Frontal cortex (tissue), 4 donors: ENCODE results near the gene MYO16. TPM values are rescaled to one million over a fixed set of nuclear protein-coding genes. Genes with fewer than 3 reads are reported as not detected.
A peak's percentile ranks its signal among the peaks of the same experiment; 100 is the strongest.
"Not testable (repeated sequence)": the region's sequence is repeated elsewhere in the genome, so short reads cannot be mapped to it uniquely, and the experiment has no call there.

Experiments
- DNase-seq, 2 donors: peaks; one replicate each; pipeline ENCODE4 v3.0.0; 2012; ENCODE audit warnings: low spot score in 2 of 2
- FAIRE-seq: peaks from 2 replicates; lab custom pipeline; 2012; peaks lifted over from hg19 to GRCh38; lab: Jason Lieb, UNC
- total RNA-seq: library from RNA; depleted of rRNA; stranded (reverse); fragments of >200 nt; gene quantifications from one replicate; pipeline ENCODE4 v1.2.3, GENCODE V29; 2014
- donor health status: control.
- donor health status: control.
- donor health status: control.

Gene MYO16
- total RNA-seq, 1 donor from 2014 or later, result 95.0 TPM

DNA sequence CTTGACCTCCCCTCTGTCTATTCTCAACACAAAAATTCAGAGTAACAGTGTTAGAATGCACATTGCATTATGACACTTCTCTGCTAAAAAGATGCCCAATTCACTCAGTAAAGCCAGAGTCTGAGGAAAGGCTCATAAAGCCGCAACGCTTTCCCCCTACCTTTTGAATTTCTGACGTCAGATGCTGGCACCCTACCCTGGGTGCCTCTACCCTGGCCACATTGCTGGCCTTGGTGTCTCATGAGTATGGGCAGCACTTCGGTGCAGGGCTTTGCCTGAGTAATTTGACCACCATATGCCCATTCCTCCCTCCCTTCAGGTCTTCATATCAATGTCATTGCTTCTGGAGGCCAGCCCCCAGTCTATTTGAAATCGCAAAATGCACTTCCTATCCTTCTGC is 229.3 kb downstream of the MYO16 start:
- FAIRE-seq, result no peak
- no peak for DNase-seq

DNA sequence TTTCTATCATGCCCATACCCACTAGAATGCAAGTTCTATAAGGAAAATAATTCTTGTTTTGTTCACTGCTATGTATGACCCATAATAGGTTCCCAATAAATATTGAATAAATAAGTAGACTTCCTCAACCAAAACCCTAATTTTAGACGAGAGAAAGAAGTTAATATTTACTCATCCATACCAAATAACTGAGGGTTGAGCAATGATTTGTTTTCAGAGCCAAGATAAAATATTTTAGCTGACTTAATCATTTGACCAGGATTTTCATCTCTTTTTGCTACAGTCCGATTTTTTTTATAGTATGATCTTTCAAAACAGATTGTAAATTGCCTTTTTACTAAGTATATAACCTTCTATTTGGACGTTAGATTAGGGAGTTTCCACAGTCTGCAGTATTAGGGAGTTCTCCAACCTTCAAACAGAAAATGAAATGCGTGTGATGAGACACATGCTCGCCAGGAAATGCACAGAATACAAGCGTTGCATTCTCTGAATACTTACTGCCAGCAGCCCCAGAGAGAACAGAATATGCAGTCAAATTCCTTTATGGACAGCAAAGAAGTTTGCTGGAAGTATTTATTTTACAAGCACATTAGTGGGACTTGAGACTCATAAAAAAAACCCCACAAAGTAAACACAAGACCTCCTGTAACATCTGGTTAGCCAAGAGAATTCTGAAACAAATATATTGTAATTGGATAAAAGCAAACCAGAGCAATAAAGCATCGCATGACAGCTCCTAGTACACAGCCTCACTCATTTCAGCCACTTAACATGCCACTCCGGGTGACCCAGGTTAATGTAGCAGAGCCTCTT is 230.0 kb downstream of the MYO16 start:
- no peak for DNase-seq
- FAIRE-seq, result no peak

DNA sequence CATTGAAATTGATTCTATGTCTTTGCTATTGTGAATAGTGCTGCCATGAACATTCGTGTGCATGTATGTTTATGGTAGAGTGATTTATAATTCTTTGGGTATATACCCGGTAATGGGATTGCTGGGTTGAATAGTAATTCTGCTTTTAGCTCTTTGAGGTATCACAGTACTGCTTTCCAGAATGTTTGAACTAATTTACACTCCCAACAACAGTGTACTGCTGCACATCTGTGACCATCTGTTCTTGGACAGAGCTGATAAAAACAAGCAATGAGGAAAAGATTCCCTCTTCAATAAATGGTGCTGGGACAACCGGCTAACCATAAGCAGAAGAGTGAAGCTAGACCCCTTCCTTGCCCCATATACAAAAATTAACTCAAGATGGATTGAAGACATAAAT is 231.0 kb downstream of the MYO16 start:
- DNase-seq (no peak), FAIRE-seq (no peak)

DNA sequence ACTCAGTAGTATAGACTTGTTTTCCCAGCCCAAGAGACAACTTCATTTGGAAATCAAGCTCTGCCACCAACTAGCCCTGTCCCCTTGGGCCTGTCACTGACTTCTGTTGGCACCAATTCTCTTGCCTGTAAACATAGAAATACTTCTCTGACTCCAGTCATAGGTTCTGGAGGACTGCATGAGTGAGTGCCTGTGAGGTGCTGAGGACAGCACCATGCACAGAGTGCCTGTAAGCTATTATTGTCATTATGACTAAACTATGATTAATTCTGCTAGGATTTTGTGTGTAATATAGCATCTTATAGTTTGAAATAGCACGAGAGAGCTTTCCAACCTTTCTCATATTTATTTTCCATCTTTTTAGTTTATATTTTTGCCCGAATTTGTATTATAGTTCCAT is 247.9 kb downstream of the MYO16 start:
- FAIRE-seq (no peak), DNase-seq (no peak)

DNA sequence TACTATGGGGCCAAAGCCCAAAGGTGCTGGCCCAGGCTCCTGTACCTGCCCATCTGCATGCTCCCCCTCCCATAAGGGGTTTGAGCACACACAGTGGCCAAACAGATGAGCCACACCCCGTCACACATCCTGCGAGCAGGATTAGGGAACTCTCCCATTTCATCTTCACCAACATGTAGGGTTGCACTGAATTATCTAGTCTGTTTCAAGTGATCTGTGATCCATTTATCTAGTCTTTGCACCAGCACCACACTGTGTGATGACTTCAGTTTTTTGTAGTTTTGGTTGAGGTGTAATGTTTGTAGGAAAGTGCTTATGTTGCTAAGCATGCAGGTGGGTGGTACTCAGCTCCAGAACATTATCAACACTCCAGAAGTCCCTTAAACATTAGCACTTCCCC is 249.3 kb downstream of the MYO16 start:
- DNase-seq (no peak), FAIRE-seq (no peak)

DNA sequence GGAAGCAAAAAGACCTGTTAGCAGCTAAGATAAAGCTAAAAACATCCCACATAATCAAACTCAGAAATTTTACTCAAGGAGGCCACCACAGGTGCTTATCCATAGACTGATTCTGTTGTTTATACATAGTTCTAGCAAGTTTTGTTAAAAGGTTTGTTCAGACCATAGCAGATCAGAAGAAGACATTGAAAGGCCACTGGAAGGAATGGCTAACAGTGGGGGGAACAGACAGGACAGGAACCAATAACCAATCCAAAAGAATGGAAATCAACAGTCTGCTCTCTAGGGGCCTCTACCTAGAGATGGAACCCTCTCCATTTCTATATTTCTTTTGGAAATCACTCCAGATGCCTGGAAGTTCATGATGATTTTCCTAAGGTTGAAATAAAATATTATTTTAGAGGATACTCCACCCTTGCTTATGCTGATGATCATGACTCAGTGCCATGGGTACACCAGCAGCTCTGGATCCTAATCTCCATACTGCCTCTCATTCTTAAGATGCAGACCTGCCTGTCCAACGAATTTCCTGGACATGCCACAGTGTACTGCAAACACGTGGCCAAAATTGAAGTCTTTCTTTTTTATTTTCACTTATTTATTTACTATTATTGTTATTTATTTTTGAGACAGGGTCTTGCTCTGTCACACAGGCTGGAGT is 260.0 kb downstream of the MYO16 start:
- DNase-seq (no peak), FAIRE-seq (no peak)

DNA sequence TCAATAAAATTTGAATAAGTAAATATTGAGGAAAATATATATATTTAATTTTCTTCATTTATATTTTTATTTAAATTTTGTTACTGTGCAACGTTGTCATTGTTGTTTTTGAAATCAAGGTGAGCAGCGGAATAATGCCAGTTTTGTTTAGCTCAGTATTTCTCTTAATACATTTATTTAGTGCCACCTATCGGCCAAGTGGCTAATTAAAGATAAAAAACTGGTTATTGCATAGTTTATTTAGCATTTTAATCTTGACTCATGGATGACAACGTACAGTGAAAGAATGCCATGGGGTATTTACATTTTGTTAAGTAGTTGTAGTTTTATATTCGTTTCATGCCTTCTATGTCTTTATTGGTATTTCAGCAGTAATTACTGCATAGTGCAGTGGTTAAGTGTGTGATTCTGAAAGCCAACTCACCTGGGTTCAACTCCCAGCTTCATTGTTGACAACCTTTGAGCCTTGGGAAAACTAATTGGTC is 265.9 kb downstream of the MYO16 start:
- peak; percentile 96 for FAIRE-seq

DNA sequence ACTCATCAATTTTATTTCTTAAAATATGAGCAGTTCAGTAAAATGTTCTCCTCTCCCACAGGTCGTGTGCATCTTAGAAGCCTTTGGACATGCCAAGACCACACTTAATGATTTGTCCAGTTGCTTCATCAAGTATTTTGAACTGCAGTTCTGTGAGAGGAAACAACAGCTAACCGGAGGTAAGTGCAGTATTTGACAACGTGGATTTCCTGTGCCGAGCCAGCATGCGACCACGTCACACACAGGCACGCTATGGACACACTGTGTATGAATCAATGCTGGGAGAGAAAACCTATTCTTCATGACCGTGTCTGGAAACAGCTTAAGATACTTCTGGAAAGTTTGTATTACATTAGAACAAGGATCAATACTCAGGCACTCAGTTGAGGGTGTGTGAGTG is 268.5 kb downstream of the MYO16 start:
- no peak for FAIRE-seq
- DNase-seq, result no peak

More for the DNA sequence above, 265.9 kb downstream of the MYO16 start:
- DNase-seq, result no peak

DNA sequence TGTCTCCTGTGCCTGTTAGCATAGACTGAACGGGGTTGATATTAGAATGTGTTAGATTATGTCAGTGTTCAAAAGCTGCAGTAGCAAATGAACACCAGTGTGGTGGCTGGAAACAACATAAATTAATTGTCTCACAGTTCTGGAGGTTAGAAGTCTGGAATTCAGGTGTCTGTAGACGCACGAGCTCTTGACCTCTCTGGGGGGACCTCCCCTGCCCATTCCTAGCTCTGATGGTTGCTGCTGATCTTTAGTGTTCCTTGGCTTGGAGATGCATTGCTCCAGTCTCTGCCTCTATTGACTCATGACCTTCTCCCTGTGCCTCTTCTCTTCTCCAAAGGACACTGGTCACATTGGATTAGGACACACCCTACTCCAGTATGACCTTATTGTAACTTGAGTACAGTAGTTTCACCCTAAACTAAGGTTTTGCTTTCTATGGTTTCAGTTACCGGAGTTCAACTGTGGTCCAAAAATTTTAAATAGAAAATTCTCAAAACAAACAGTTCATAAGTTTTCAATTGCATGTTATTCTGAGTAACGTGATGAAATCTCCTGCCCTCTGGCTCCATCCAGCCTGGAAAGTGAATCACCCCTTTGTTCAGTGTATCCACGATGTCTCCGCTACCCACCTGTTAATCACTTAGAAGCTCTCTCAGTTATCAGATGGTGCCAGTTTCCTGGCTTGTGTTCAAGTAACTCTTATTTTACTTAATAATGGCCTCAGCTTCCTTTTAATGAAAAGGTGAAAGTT is 273.2 kb downstream of the MYO16 start:
- no peak for FAIRE-seq
- DNase-seq, result no peak

DNA sequence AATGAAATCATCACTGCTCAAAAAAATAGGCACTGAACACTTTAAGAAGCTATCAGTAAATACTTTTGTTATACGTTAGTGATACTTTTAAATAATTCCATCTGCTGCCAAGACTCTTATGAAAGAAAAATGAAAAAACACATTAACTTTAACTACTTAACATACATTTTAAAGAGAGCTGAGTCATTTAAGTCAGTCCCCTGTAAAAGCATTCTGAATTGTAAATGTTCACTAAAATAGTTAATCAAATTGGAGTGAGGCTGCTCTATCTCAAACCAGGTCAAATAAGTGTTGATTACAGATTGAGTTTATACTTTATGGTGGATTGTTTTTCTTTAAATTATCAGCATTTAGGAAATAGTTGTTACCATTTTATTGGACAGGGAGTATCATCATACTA is 274.2 kb downstream of the MYO16 start:
- no peak for FAIRE-seq
- DNase-seq, result no peak

DNA sequence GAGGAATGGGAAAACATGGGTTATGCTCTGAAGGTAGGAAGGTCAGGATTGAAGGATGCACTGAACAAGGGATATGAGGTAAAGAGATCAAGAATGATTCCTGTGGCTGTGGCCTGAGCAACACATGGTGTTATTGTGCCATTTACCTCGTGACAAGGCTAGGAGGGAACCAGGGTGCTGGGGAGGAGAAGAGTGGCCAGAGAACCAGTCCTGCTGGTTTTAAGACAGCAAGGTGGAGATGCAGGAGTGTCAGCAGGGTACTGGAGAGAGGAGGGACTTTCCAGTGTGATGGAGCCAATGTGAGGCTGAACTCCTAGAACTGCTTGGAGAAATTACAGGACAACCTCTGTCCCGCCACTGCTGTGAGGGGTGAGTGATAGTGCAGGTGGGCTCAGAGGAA is 282.4 kb downstream of the MYO16 start:
- FAIRE-seq, result no peak

DNA sequence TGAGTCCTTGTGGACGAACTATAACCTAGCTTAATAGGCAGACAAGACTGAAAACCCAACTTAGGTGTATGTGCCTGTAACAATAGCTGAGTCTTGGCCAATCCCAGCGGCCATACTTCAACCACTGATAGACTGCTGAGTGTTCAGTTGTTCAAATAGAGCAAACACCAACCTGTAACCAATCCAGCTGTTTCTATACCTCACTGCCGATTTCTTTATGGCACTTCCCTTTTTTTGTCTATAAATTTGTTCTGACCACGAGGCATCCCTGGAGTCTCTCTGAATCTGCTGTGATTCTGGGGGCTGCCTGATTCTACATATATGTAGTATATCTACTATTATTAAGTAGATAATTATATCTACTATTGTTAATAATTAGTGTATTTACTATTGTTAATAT is 284.3 kb downstream of the MYO16 start:
- DNase-seq, FAIRE-seq: not testable (repeated sequence)

More for the DNA sequence above, 282.4 kb downstream of the MYO16 start:
- no peak for DNase-seq

DNA sequence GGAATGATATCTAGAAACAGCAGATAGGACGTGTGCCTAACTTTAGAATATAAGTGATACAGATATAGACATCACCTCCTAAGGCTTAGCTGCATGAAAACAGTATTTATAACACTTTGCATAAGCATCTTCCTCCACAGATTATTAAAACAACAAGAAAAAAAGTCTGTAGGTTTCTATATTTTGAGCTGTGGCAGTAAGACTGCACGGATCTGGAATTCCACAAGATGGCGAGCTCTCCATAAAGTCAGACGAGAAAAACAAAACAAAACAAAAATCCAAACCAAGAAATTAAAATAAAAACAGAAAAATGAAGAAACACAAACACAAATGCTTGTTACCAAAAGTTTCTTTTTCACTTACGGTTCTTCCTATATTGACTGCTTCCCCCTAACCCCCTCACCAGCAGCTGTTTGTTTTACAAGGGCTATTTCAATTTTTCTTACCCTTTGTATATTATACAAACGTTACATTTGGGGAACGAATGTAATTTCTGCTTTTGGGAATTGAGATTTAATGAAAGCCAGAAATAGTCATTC is 285.8 kb downstream of the MYO16 start:
- DNase-seq (no peak), FAIRE-seq (no peak)

DNA sequence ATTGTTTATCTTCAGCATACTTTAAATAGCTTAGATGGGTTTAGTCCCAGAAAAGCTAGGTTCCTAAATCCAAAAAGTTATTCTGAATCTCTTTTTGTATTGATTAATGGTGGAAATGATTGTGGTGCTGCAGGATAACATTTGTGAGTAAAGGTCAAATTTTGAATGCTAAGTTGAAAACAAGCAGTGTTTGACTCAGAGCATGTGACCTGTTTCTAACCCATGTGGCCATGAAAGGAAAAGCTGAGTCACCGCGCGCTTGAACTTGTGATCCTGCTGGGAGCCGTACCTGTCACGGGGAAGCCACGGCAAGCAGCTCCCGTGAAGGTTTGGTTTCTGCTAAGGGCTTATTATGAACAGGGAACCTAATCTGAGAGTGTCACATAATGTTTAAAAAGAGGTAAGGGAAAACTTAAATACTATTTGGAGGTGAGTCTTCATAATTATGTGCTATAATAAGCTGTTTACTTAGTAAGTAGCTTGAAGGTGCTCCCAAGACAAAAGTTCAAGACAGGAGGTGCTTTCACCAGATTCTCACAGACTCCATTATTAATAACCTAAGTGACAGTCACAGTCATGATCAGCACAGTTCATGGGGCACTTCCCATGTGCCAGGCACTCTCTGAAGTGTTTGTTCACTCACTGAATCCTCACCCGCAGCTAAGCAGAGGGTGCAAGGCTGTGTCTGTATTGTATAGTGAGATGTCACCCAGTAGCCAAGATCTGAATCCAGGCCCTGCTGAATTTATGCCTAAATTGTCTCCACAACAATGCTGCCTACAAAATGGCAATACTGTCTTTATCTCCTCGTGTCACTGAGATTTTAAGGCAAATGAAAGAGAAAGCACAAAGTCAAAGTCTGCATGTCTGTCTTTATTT is 286.5 kb downstream of the MYO16 start:
- FAIRE-seq, result no peak
- peak in 1 of 2 donors; percentile 25 for DNase-seq

DNA sequence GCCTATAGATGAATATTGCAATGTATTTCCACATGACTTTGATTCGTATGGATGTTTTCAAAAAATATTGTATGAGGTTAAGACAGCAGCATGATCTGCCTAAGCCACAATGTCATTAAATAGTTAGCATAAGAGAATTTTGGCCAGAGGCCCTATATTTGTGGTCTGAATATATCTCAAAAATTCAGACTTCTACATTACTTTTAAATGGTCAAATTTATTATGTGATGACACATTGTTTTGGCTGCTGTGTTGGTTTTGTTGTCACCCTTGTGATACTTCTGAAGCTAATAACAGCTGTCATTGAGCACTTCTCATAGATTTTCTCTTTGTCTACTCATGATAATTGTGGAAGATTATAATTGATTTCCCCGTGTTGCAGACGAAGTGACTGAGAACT is 288.2 kb downstream of the MYO16 start:
- FAIRE-seq, result no peak
- no peak for DNase-seq

DNA sequence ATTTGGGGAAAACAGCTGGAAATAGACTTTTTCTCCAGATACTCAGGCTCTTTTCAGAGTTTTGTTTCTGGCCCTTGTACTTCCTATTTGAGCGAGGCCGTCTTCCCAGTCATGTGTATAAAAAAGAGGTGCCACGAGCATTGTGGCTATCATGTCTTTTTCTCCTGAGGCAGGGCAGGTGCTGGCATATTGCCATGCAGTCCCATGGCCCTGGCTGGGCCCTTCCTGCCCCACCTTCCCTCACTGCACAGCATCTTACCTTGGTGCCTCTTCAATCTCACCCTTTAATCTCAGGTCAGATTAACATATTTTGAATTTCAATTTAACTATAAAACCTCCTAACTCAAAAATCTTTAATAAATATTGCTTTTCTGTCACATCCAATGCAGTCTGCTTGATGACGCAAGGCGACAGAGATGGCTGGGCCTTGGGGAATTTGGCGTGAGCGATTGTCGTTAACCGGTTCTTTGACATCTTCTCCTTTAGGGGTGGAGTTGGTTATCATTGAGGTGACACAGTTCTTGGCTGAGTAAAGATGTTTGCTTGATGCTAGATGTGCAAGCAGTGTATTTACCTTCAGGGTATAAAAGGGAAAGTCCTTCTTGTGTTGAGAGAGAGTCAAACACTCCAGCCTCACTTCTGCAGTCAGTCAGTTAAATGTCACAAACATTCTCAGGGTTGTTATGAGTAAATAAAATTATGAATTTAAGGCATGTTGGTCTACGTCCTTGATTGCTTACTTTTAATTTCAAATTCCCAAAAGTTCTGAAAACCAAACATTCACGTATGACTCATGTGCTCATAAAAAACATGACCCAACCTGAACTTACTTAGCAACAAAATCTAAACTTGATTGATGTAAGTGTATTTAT is 289.9 kb downstream of the MYO16 start:
- DNase-seq, result no peak
- FAIRE-seq, result no peak

DNA sequence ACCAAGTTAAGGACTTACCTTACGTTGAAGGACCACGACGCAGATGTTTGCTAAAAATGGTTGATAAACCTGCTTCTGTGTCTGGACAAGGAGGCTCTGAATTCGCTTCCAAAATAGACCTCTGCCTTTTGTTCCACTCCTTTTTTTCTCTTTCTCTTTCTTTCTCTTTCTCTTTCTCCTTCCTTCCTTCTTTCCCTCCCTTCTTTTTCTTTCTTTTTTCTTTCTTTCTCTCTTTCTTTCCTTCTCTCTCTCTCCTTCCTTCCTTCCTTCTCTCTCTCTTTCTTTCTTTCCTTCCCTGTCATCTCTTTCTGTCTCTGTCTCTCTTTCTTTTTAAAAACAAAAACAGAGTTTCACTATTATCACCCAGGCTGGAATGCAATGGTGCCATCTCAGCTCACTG is 290.7 kb downstream of the MYO16 start:
- no peak for DNase-seq
- FAIRE-seq, result no peak

DNA sequence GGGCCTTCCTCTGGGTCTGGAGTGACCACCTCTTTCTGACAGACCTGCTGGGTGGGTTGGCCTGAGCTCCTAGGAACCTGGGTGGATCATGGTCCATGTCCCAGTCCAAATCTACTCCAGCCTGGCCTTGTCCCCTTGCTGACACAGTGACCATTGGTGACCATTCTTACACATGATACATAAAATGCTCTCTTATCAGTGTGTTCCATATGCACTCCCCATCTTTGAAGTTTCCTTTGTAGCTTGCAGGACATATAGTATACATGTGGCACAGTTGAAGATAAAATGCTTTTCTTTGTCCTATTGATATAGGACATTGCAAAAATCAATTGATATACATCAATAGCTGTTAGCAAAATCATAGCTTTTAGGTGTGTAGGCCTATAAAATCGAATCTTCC is 291.8 kb downstream of the MYO16 start:
- no peak for DNase-seq
- no peak for FAIRE-seq

DNA sequence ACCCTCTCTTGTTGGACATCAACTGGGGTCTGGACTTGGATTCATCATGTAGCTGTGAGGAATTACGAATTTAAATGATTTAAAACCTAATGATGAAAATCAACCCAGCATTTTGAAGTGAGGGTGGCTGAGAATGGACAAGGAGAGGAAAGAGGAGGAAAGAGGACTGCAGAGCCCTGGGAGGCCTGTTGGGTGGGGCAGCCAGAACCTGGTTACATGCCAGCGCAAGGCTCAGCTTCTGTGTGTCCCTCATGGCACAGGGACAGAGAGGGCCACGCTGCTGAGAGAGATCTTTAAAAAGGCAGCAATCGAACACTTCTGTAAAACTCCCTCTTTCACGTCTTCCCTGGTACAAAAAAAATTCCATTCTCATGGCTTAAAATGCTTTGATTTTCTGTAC is 292.7 kb downstream of the MYO16 start:
- FAIRE-seq, result no peak
- DNase-seq, result no peak
